PC-9 (cell line): ENCODE measurements around the gene MED29. TPM values are rescaled to one million over a fixed set of nuclear protein-coding genes. Genes with fewer than 3 reads are reported as not detected.

Source experiments
- BruUV-seq: library from RNA; stranded (reverse); fragments of 400-500 nt; replicated peaks from 2 replicates; lab custom pipeline; 2021; lab: Mats Ljungman, UMichigan
- CTCF ChIA-PET: fragments of 300-600 bp; sonication (Branson Sonifier 250); formaldehyde crosslinking; loops from one replicate; lab custom pipeline; 2022; ENCODE audit warnings: antibody characterized with exemption; lab: Charles Lee
- POLR2A ChIA-PET: fragments of 300-600 bp; sonication (Branson Sonifier 250); formaldehyde crosslinking; loops from one replicate; lab custom pipeline; 2022; ENCODE audit warnings: antibody characterized with exemption; ENCODE audit not compliant: unreplicated experiment; lab: Charles Lee
- DNase-seq, 2 experiments: peaks; one replicate each; pipeline versions ENCODE4 v3.0.0 to v3.0.0-alpha.2; 2015 to 2022; ENCODE audit warnings: mixed read lengths in 1 of 2
- H2AFZ ChIP-seq: fragments of 200-600 bp; sonication (generic); 2 replicates; pipeline ENCODE4 v1.8.1; 2017; ENCODE audit warnings: antibody characterized with exemption
- H3F3A ChIP-seq: fragments of 200-600 bp; sonication (generic); 2 replicates; pipeline ENCODE4 v1.8.1; 2017; ENCODE audit warnings: antibody characterized with exemption, mild to moderate bottlenecking, low read depth; ENCODE audit not compliant: insufficient read depth
- H3K27ac ChIP-seq: fragments of 200-600 bp; sonication (generic); 2 replicates; pipeline ENCODE4 v1.6.1; 2016; ENCODE audit warnings: mixed run types
- H3K27me3 ChIP-seq: fragments of 200-600 bp; sonication (generic); 2 replicates; pipeline ENCODE4 v1.6.1; 2016; ENCODE audit warnings: low read depth, mixed run types; ENCODE audit not compliant: insufficient read depth
- H3K36me3 ChIP-seq: fragments of 200-600 bp; sonication (generic); 2 replicates; pipeline ENCODE4 v1.6.1; 2016; ENCODE audit warnings: low read depth, mixed run types
- H3K4me1 ChIP-seq: fragments of 200-600 bp; sonication (generic); replicated peaks from 2 replicates; pipeline ENCODE4 v1.6.1; 2016; ENCODE audit warnings: mixed run types; ENCODE audit not compliant: insufficient read depth
- H3K4me2 ChIP-seq: fragments of 200-600 bp; sonication (generic); 2 replicates; pipeline ENCODE4 v1.6.1; 2017; ENCODE audit warnings: mixed run types
- H3K4me3 ChIP-seq: fragments of 200-600 bp; sonication (generic); 2 replicates; pipeline ENCODE4 v1.6.1; 2016; ENCODE audit warnings: mixed run types
- H3K79me2 ChIP-seq: fragments of 200-600 bp; sonication (generic); 2 replicates; pipeline ENCODE4 v1.6.1; 2017; ENCODE audit warnings: low read depth, mixed run types
- H3K9me2 ChIP-seq: fragments of 200-600 bp; sonication (generic); 2 replicates; pipeline ENCODE4 v1.8.1; 2017; ENCODE audit warnings: mild to moderate bottlenecking; ENCODE audit not compliant: insufficient read depth
- H3K9me3 ChIP-seq: fragments of 200-600 bp; sonication (generic); 2 replicates; pipeline ENCODE4 v1.8.1; 2016; ENCODE audit warnings: low read depth; ENCODE audit not compliant: insufficient read depth
- H4K20me1 ChIP-seq: fragments of 200-600 bp; sonication (generic); 2 replicates; pipeline ENCODE4 v1.8.1; 2017; ENCODE audit not compliant: insufficient read depth
- CTCF ChIP-seq: fragments of 200-600 bp; sonication (generic); conservative IDR thresholded peaks from 2 replicates; pipeline ENCODE4 v1.6.1; 2017; ENCODE audit warnings: mixed run types, antibody characterized with exemption, mild to moderate bottlenecking, moderate library complexity
- EZH2 ChIP-seq: fragments of 200-600 bp; sonication (generic); IDR thresholded peaks from 2 replicates; pipeline ENCODE4 v1.8.0; 2017; ENCODE audit warnings: antibody characterized with exemption, low read depth
- intact Hi-C: fragments of 100-400 bp; cut with micrococcal nuclease; formaldehyde crosslinking; loops from one replicate; pipeline ENCODE4 v1.10.0; 2022; ENCODE audit not compliant: unreplicated experiment
- total RNA-seq: library from RNA; stranded (reverse); gene quantifications from 2 replicates; pipeline ENCODE4 v1.2.3, GENCODE V29; 2021

Gene MED29
- total RNA-seq, 1 experiment from 2014 or later, result 30.9 TPM

GRCh38 chr19:39405958-39406655 lies 14.9 kb downstream of the MED29 start:
- peaks cover 27% of the 10 kb centered on the region for H3K79me2 ChIP-seq
- ChIA-PET CTCF (interaction anchor here (0.6 to 1.0 kb wide), 2 partner anchors 136 to 535 kb away, joined by 3 to 4 read pairs; no protein-coding TSS in a partner anchor), POLR2A (interaction anchor here (0.5 to 0.8 kb wide), 3 partner anchors 8 to 1198 kb away, joined by 3 to 7 read pairs (median 3); no protein-coding TSS in a partner anchor)
- no peaks in the 10 kb centered on the region for H3K9me2 ChIP-seq
- no peak for TF ChIP-seq EZH2
- H3K9me3 ChIP-seq, result no peaks in the 10 kb centered on the region
- H3K4me1 ChIP-seq, result peaks cover 60% of the 10 kb centered on the region
- intact Hi-C loops, result loop anchor here (2.0 kb wide), 1 partner anchor 25 kb away; no protein-coding TSS in a partner anchor
- H3K4me3 ChIP-seq, result peak overlapping the region; percentile 99; the same call in 1 of the 2 replicates
- DNase-seq, result peak in 1 of 2 experiments; percentile 27
- peak overlapping the region; percentile 99 for H3K4me2 ChIP-seq
- H3F3A ChIP-seq, result peaks cover 75% of the 10 kb centered on the region
- peak overlapping the region; percentile 98 for H3K27ac ChIP-seq
- H3K27me3 ChIP-seq, result no peaks in the 10 kb centered on the region
- BruUV-seq, result no TSS peak
- H3K36me3 ChIP-seq, result peaks cover 11% of the 10 kb centered on the region; the same call in 1 of the 2 replicates
- peaks cover 14% of the 10 kb centered on the region for H4K20me1 ChIP-seq
- H2AFZ ChIP-seq, result no peak overlapping the region

- TSS peak; percentile 72 for BruUV-seq
- Histone ChIP-seq H3K27me3 (no peaks in the 10 kb centered on the region), H3F3A (peaks cover 73% of the 10 kb centered on the region), H3K4me2 (peak within 1 kb of the TSS; percentile 99), H3K9me3 (no peaks in the 10 kb centered on the region), H3K9me2 (no peaks in the 10 kb centered on the region), H4K20me1 (peaks cover 14% of the 10 kb centered on the region), H3K36me3 (peaks cover 11% of the 10 kb centered on the region; the same call in 1 of the 2 replicates), H3K27ac (peak within 1 kb of the TSS; percentile 98), H3K4me1 (peaks cover 64% of the 10 kb centered on the region), H2AFZ (peak within 1 kb of the TSS; percentile 5; the same call in 1 of the 2 replicates), H3K79me2 (peaks cover 27% of the 10 kb centered on the region), H3K4me3 (peak within 1 kb of the TSS; percentile 99)
- POLR2A ChIA-PET, result interaction anchor here (0.5 to 0.8 kb wide), 4 partner anchors 8 to 1197 kb away, joined by 3 to 7 read pairs (median 4); no protein-coding TSS in a partner anchor
- intact Hi-C loops, result loop anchor here (2.0 kb wide), 1 partner anchor 24 kb away; no protein-coding TSS in a partner anchor
- CTCF ChIA-PET, result interaction anchor here (0.6 to 1.0 kb wide), 2 partner anchors 136 to 535 kb away, joined by 3 to 4 read pairs; no protein-coding TSS in a partner anchor
- TF ChIP-seq CTCF (no peak), EZH2 (no peak)
- DNase-seq, result peak; percentile 69 to 82
Observed at GRCh38 chr19:39406656-39407409, 15.7 kb downstream of the MED29 start, which contains the start of gene ZFP36. ZFP36 (plus strand) TSS chr19:39406847; CDS start chr19:39406905, 58 bp downstream.

GRCh38 chr19:39407410-39407659 lies 16.2 kb downstream of the MED29 start:
- TF ChIP-seq EZH2 (no peak), CTCF (no peak)
- H3K4me1 ChIP-seq, result peaks cover 59% of the 10 kb centered on the region

More at GRCh38 chr19:39407410-39407659, 16.2 kb downstream of the MED29 start:
- peaks cover 68% of the 10 kb centered on the region for H3F3A ChIP-seq
- peaks cover 11% of the 10 kb centered on the region; the same call in 1 of the 2 replicates for H3K36me3 ChIP-seq
- peak overlapping the region; percentile 93 for H3K27ac ChIP-seq
- no peaks in the 10 kb centered on the region for H3K9me2 ChIP-seq
- intact Hi-C loops, result loop anchor here (2.0 kb wide), 1 partner anchor 23 kb away; no protein-coding TSS in a partner anchor
- peak overlapping the region; percentile 99 for H3K4me2 ChIP-seq
- POLR2A ChIA-PET, result interaction anchor here (0.6 to 0.7 kb wide), 4 partner anchors 38 to 1026 kb away, joined by 3 to 11 read pairs (median 5); partner anchors contain the start of genes SAMD4B and SUPT5H
- peaks cover 27% of the 10 kb centered on the region for H3K79me2 ChIP-seq
- DNase-seq, result no peak
- H4K20me1 ChIP-seq, result peaks cover 14% of the 10 kb centered on the region
- peak overlapping the region; percentile 5; the same call in 1 of the 2 replicates for H2AFZ ChIP-seq
- H3K27me3 ChIP-seq, result no peaks in the 10 kb centered on the region
- CTCF ChIA-PET, result interaction anchor here (0.5 kb wide), 1 partner anchor 9 kb away, joined by 3 read pairs; no protein-coding TSS in a partner anchor
- H3K9me3 ChIP-seq, result no peaks in the 10 kb centered on the region
- BruUV-seq, result no TSS peak
- peak overlapping the region; percentile 99 for H3K4me3 ChIP-seq
